Measurements from ENCODE around the gene SPECC1L. TPM values are rescaled to one million over a fixed set of nuclear protein-coding genes. Genes with fewer than 3 reads are reported as not detected.

SPECC1L gene
- total RNA-seq, 1 donor from 2014 or later, result 29.9 TPM

DNA sequence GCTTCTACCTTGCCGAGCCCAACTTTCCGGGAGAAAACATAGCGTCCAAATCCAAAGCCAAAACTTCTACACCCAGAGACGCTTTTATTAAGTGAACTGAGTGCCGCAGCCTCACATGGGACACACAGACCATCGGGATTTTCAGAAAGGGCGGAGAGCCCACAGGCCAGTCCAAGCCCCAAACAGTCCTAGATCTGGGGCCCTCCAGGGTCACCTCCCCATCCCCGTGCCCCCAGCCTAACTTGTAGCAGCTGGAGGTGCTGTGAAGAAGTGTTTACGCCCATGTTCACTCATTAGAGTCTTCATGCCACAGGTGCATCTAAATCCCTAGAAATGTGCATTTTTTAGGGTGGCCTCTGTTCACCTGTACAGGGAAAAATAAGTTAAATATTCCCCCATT is 142.6 kb downstream of the SPECC1L start:
- Histone ChIP-seq H3K27me3 (ENCODE audit: control insufficient read depth, insufficient read depth, low read length) (no peaks in the 10 kb centered on the region), H3K36me3 (ENCODE audit: control insufficient read depth, insufficient read depth, low read length) (no peaks in the 10 kb centered on the region), H3K4me3 (ENCODE audit: low read depth, low read length) (no peak overlapping the region)
- DNase-seq (ENCODE audit: low read depth), result no peak
- TF ChIP-seq, protein P1, sequence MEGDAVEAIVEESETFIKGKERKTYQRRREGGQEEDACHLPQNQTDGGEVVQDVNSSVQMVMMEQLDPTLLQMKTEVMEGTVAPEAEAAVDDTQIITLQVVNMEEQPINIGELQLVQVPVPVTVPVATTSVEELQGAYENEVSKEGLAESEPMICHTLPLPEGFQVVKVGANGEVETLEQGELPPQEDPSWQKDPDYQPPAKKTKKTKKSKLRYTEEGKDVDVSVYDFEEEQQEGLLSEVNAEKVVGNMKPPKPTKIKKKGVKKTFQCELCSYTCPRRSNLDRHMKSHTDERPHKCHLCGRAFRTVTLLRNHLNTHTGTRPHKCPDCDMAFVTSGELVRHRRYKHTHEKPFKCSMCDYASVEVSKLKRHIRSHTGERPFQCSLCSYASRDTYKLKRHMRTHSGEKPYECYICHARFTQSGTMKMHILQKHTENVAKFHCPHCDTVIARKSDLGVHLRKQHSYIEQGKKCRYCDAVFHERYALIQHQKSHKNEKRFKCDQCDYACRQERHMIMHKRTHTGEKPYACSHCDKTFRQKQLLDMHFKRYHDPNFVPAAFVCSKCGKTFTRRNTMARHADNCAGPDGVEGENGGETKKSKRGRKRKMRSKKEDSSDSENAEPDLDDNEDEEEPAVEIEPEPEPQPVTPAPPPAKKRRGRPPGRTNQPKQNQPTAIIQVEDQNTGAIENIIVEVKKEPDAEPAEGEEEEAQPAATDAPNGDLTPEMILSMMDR (IDR thresholded peaks at IDR 0.05; ENCODE audit: insufficient read depth, low read length, poor library complexity, severe bottlenecking), result no peak

DNA sequence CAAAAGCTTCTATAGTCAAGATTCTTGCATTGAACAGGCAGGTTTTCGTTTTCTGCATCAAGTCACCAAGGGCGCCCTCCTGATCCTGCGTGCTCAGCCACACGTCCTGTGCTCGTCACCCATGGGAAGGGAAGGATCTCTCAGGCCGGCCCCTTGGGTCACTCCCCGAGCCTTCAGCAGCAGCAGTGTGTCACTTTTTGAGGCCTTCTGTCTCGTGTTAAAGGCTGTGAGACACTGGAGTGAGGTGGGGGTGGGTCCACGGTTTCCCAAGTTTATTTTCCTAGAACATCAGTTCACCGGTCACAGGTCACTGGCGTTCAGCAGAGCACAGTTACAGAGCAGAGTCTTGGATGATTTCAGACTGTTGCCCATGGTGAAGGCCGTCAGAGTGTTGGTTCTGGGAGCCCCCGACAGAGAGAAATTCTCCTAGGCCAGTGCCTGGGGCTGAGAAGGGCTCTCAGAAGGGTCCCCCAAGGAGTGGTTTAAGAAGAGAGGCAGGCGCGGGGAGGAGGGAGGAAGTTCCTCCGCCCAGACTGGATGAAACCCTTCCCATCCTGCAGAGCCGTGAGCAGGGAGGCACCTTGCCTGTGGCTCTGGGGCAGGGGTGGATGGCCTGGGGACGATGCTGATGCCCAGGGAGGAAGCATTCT is 143.2 kb downstream of the SPECC1L start:
- DNase-seq (ENCODE audit: low read depth), result no peak
- TF ChIP-seq, protein P1 (IDR thresholded peaks at IDR 0.05; ENCODE audit: insufficient read depth, low read length, poor library complexity, severe bottlenecking), result no peak
- no peak overlapping the region for H3K4me3 ChIP-seq (ENCODE audit: low read depth, low read length)
- no peaks in the 10 kb centered on the region for H3K27me3 ChIP-seq (ENCODE audit: control insufficient read depth, insufficient read depth, low read length)
- H3K36me3 ChIP-seq (ENCODE audit: control insufficient read depth, insufficient read depth, low read length), result no peaks in the 10 kb centered on the region

DNA sequence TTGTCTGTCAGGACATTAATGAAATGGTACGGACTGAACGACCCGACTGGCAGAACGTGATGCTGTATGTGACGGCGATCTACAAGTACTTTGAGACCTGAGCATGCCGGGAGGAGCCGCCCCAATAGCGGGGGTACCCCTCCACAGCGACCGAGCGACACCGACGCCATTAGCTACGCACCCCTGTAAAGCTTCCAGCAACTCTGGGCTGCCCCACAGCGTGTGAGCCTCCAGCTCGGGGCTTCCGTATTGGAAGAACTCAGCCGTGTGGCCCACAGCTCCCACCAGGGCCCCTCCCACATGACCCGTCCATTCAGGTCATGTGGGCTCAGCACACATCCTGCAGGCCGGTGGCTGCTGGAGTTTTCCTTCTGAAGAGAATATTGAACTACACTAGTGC is 143.9 kb downstream of the SPECC1L start:
- no peak overlapping the region for H3K4me3 ChIP-seq (ENCODE audit: low read depth, low read length)
- H3K27me3 ChIP-seq (ENCODE audit: control insufficient read depth, insufficient read depth, low read length), result no peaks in the 10 kb centered on the region
- no peak for DNase-seq (ENCODE audit: low read depth)
- no peaks in the 10 kb centered on the region for H3K36me3 ChIP-seq (ENCODE audit: control insufficient read depth, insufficient read depth, low read length)
- TF ChIP-seq, protein P1 (IDR thresholded peaks at IDR 0.05; ENCODE audit: insufficient read depth, low read length, poor library complexity, severe bottlenecking), result no peak

DNA sequence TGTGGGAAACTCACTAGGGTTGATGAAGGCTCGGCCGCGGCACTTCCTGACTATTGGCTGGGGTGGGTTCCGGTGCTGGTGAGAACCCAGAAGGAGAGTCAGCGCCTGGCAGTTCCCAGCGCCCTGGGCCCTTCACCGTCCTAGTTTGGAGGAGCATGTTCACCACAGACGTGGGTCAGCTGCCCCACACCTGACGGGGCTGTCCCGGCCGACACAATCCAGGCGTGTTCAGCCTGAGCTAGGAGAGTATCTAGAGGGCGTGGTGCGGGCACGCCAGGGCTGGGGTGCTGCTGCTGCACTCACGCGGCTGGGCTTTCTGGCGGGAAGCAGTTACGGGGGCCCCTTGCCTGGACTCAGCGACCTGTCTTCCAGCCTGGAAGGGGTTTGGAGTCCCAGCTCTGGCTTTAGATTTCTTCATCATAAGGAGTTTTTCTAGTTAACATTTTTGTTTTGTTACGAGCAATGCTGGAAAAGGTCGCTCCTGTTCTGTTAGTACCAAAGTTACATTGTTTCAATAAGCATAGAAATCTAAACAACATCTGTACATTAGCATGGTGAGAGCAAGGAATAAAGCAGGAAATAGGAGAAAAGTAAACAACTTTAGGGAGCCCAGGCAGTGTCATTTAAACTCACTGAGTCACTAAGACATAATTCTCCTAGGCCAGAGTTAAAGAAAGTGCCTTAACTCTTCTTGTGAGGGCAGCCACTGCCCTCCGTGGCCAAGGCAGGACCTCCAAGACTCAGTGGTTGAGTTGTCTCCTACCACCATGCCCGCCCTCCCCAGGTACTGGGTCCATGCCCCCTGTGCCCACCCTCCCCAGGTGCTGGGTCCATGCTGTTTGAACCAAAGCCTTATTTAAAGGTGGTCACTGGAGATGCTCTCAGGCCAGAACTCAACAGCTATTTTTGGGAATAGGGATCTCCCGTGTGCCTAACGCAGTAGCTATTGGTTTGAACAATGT is 144.6 kb downstream of the SPECC1L start:
- no peak for DNase-seq (ENCODE audit: low read depth)
- Histone ChIP-seq H3K27me3 (ENCODE audit: control insufficient read depth, insufficient read depth, low read length) (no peaks in the 10 kb centered on the region), H3K36me3 (ENCODE audit: control insufficient read depth, insufficient read depth, low read length) (no peaks in the 10 kb centered on the region), H3K4me3 (ENCODE audit: low read depth, low read length) (no peak overlapping the region)
- TF ChIP-seq, protein P1 (IDR thresholded peaks at IDR 0.05; ENCODE audit: insufficient read depth, low read length, poor library complexity, severe bottlenecking), result no peak

DNA sequence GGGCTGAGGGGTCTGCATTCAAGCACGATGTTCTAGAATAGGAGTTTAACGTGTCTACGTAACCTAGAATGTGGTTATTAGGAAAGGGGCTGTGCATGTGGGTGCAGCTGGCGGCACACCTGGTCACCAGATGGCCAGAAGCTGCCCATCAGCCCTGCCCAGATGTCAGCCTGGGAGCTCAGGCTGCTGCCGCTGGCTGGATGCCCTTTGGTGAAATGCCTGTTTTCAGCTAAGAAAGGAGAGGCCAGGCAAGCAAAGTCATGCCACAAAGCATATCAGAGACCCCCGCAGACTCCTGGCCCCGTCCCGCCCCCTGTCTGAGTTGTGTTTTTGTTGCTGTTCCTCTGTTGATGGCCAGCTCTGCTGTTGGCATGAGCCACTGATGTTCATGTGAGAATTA is 145.5 kb downstream of the SPECC1L start:
- Histone ChIP-seq H3K36me3 (ENCODE audit: control insufficient read depth, insufficient read depth, low read length) (no peaks in the 10 kb centered on the region), H3K27me3 (ENCODE audit: control insufficient read depth, insufficient read depth, low read length) (no peaks in the 10 kb centered on the region), H3K4me3 (ENCODE audit: low read depth, low read length) (no peak overlapping the region)
- DNase-seq (ENCODE audit: low read depth), result no peak
- TF ChIP-seq, protein P1 (IDR thresholded peaks at IDR 0.05; ENCODE audit: insufficient read depth, low read length, poor library complexity, severe bottlenecking), result no peak
